RPMI7951 (cell line): ENCODE data around the gene TRAPPC3. TPM values are rescaled to one million over a fixed set of nuclear protein-coding genes. Genes with fewer than 3 reads are reported as not detected.

Source experiments
- DNase-seq: peaks from one replicate; pipeline ENCODE4 v3.0.0-alpha.2; 2012; ENCODE audit warnings: low read depth
- total RNA-seq: library from RNA; depleted of rRNA; stranded (reverse); fragments of >200 nt; shearing (Covaris generic); gene quantifications from 2 replicates; pipeline ENCODE4 v1.2.3, GENCODE V29; 2014

TRAPPC3 gene
- total RNA-seq, 1 experiment from 2014 or later = 78.2 TPM

DNA sequence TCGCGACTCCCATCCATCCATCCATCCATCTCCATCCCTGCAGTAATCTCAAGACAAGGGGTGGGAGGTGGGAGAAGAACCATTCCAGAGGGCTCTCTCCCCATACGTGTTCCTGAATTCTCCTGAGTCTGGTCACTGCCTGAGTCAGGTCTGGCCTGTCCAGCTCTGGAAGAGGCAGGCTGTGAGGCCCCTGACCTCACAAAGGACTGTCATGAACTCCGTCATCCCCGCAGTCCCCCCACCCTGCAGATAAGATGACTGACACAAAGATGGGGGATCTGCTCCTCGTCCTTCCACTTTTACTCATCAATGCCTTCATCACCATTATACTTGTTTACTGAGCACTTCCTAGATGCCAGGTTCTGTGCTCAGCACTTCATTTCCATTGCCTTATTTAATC, 5.0 kb upstream of the TRAPPC3 start:
- DNase-seq = no peak

DNA sequence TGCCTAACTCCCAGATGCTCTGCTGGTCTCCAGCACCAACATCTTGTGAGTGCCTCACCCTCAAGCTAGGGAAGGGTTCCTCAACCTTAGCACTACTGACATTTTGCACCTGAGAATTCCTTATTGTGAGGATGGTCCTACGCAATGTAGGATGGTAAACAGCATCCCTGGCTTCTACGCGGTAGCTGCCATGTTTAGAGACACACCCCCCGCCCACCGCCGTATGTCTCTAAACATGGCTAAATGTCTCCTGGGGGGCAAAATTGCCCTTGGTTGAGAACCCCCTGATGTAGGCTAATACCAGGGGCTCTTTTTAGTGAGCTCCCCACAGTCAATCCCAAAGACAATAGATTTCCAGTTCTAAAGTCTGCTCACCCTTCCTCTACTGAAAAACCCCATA, 4.2 kb upstream of the TRAPPC3 start:
- DNase-seq = no peak

DNA sequence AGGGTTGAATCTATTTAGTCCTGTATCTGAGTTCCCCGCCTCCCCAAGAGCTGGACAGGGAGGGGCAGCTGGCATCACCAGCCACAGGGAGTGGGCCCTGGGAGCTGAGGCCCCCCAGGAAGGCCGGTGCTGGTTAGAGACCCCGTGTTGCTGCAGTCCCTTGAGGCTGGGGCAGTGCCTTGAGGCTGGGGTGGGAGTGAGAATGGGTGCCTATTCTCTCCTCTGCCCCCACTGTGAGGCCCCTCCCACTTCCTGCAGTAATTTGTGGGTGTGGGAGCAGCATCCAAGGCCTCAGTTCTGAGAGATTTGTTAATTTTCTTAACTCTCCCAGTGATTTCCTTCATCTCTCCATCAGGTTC, 2.5 kb upstream of the TRAPPC3 start:
- DNase-seq = peak; percentile 35

DNA sequence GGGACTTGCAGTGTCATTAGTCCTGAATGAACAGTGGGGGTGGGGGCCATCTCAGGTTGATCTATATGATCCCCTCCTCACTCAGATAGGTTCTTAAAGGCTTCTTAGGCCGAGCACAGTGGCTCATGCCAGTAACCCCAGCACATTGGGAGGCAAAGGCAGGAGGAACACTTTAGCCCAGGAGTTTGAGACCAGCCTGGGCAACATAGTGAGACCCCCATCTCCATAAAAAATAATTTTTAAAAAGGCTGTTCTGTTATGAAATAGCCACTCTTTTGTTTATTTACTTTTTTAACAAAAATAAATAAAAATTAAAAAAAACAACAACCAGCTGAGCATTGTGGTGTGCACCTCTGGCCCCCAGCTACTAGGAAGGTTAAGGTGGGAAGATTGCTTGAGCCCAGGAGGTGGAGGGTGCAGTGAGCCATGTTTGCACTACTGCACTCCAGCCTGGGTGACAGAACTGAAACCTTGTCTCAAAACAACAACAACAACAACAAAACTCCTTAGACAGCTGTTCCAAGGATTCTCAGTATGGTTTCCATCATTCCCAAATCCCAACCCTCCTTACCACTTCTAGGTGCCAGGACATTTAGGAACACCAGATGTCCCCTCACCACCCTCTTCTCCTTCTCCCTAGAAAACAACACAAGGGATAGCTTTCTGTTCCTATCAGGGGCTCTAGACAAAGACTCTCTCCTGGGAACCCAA, 2.0 kb upstream of the TRAPPC3 start:
- no peak for DNase-seq

- DNase-seq = peak; percentile 98
Measured at GRCh38 chr1:36150296-36151133, 1.2 kb upstream of the TRAPPC3 start.

DNA sequence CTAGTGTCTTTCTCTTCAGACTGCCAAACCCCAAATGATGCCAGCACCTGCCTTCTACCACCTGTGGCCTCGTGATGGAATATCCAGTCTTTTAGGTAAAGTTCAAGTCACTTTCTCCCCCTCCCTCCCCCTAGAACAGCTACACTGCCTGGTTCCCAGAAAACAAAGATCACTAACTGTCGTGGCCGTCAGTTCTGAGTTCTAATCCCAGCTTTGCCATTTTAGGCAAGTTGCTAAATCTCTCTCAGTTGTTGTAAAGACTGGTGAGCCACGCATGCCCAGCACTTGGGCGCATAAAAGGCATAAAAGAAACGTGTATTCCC, 648 bp upstream of the TRAPPC3 start:
- DNase-seq = no peak

DNA sequence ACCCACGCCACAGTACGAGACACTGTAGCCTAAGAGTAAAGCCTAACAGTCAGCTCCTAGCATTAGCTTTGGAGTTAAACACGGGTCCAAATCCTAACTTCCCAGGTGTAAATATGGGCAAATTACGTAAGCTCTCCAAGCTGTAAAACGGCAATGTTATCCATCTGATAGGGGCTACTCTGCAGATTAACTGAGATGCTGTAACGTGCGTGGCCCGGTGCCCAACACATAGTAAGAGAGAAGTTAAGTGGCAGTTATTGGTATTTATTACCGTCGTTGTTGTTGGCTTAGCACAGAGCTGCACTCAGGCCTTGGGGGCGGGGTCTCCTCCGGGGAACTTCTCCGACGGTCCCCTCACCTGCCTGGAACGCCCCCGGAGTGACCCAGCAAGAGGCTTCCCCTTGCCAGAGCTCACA, 457 bp downstream of the TRAPPC3 start:
- no peak for DNase-seq

GRCh38 chr1:36144413-36144812, 4.9 kb downstream of the TRAPPC3 start:
- DNase-seq = no peak

DNA sequence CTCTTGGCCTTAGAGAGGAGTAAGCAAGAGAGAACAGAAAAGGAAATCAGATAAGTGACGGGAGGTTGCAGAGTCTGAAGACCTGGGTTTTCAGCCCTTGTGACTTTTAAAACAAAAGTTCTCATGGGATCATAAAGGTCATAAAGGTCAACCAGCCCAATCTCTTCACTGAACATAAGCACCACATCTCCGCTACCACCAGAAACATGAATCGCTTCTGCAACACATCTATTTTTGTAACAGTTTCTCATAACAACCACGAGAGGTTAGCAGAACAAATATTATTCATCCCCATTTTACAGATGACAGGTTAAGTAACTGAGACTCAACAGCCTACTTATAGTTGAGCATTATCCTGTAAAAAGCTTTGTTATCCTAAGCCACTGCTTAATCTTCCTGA, 5.9 kb downstream of the TRAPPC3 start:
- DNase-seq = no peak

GRCh38 chr1:36142121-36142520, 7.2 kb downstream of the TRAPPC3 start:
- peak; percentile 29 for DNase-seq

- no peak for DNase-seq
Measured at GRCh38 chr1:36139521-36139920, 9.8 kb downstream of the TRAPPC3 start.

DNA sequence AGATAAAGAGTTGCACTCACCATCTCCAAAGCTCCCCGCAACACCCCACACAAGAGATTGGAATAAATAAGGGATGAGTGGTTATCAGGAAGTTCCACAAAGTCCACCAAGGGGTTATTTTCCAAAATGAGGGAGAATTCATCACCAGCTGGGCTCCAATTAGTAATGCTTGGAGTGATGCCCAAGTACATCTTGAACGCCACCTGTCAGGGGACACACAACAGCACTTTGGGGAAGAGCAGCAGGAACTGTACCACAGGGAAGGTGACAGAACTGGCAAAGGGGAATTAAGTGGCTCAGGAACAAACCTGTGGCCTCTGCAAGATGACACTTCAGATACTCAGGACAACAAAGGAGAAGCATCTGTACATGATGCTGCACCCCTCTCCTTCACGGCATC, 11.5 kb downstream of the TRAPPC3 start:
- no peak for DNase-seq

- no peak for DNase-seq
Measured at GRCh38 chr1:36137226-36137625, 12.1 kb downstream of the TRAPPC3 start.

GRCh38 chr1:36136535-36136934, 12.8 kb downstream of the TRAPPC3 start:
- peak; percentile 81 for DNase-seq

DNA sequence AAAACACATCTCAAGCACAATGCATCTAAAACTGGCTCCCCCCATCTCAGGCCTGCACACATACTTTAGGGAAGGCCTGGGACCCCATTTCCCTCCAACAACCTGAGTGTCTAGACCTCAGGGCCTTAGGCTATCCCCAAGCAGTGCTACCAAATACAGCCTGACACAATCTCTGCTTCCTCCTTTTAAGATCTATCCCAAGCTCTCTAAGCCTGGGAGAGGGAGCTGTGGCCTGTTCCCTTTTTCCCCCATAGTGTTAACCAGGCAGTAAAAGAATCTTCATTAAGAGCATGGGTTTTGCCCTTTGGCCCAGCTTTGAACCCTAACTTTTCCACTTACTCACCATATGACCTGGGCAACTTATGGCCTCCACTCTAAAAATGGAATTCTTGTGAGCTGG, 13.5 kb downstream of the TRAPPC3 start:
- DNase-seq = no peak

DNA sequence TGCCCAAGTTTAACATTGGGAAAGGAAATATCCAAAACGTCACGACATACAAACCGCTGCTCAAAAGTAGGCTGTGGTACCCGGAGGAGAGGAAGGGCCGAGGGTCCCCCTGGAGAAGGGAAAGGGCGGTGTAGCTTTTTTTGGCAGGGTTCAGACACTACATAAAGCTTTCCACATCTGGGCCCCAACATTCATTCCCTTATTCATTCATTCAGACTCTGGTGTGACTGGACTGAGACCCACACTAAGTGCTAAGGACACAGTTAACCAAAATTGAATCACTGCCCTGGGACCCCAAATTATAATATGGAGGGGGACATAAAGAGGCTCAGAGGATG, 14.0 kb downstream of the TRAPPC3 start:
- DNase-seq = no peak

GRCh38 chr1:36134505-36135329, 14.6 kb downstream of the TRAPPC3 start:
- peak; percentile 61 for DNase-seq

DNA sequence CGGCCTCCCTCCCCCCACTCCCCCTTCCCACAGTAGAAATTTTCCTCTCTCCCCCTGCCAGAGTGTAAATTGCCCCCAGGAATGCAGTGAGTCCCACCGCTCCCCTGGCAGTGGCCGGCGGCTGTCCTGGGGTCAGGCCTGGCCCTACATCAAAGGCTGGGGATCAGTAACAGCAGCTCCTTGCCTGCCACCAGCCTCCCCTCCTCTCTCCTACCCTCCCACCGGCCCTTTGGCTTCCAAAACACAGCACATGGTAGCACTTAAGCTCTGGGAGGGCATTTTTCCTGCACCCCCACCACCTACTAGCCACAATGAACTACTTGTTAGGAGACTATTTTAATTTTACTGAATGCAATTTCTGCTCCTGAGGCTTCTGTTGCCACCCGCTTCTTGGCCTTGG, 15.3 kb downstream of the TRAPPC3 start:
- peak; percentile 56 for DNase-seq

GRCh38 chr1:36133484-36133883, 15.8 kb downstream of the TRAPPC3 start:
- DNase-seq = peak; percentile 93

DNA sequence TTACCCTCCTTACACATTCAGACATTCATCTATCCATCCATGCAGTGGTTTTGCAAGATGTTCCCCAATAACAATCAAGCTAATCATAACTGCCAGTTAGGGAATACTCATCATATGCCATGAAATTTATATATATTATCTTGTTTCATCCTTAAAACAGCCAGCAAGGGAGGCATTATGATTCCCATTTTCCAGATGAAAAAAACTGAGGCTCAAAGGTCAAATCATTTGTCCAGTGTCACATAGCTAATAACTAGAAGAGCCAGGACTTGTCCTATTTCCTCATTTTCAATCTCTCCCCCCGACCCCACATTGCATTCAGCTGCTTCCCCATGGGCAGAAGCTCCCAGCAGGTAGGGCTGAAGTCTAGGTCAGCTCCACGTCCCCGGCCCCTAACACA, 17.3 kb downstream of the TRAPPC3 start:
- no peak for DNase-seq

DNA sequence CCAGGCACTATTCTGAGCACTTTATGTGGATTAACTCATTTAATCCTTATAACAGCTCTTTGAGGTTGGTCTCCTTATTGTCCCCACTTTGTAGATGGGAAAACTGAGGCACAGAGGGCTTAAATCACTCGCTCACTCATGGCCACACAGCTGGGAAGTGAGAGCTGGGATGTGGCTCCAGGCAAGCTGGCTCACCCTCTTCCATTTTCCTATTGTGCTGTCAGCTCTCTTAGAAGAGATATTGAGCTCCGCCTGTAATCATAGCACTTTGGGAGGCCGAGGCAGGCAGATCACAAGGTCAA, 20.4 kb downstream of the TRAPPC3 start:
- DNase-seq = no peak

- DNase-seq = peak; percentile 78
Measured at GRCh38 chr1:36128126-36128904, 21.0 kb downstream of the TRAPPC3 start.
